DMS 273 (cell line): ENCODE data around the gene EDC4.
"Not testable (repeated sequence)": the region's sequence is repeated elsewhere in the genome, so short reads cannot be mapped to it uniquely, and the experiment has no call there.

Experiments
- DNase-seq: peaks from one replicate; lab custom pipeline; 2025; ENCODE audit not compliant: unreplicated experiment; lab: John Stamatoyannopoulos, UW

Gene EDC4

GRCh38 chr16:67909056-67909742 lies 36.3 kb downstream of the EDC4 start:
- no peak for DNase-seq

DNA sequence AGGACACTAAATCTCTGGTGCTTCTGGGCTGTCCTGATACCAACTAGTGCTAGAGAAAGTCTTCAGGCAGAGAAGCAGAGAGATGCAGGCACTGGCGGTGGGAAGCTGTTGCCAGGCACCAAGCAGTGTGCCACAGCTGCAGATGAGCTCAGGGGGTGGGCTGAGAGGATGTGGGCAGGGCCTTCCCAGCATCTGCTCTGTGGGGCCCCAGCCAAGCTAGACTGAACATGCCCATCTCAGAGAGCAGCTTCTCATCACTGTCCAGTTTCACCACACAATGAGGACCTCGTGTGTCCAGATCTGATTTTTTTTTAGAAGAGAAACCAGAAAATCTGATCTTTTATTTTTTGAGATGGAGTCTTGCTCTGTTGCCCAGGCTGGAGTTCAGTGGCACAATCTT lies 37.3 kb downstream of the EDC4 start:
- peak; percentile 85 for DNase-seq

GRCh38 chr16:67914758-67915495 lies 42.1 kb downstream of the EDC4 start:
- DNase-seq, result no peak

DNA sequence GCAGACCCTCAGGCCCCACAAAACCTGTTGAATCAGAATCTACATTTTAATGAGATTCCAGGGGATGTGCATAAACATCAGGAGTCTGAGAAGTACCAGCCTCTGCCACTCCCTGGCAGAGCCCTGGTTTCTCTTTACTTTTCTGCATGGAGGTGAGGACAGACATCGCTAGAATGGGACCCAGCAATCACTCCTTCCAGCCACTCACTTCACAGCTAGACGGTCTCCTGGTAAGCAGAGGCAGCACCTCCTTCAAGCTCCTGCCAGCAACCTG lies 42.6 kb downstream of the EDC4 start:
- not testable (repeated sequence) for DNase-seq

DNA sequence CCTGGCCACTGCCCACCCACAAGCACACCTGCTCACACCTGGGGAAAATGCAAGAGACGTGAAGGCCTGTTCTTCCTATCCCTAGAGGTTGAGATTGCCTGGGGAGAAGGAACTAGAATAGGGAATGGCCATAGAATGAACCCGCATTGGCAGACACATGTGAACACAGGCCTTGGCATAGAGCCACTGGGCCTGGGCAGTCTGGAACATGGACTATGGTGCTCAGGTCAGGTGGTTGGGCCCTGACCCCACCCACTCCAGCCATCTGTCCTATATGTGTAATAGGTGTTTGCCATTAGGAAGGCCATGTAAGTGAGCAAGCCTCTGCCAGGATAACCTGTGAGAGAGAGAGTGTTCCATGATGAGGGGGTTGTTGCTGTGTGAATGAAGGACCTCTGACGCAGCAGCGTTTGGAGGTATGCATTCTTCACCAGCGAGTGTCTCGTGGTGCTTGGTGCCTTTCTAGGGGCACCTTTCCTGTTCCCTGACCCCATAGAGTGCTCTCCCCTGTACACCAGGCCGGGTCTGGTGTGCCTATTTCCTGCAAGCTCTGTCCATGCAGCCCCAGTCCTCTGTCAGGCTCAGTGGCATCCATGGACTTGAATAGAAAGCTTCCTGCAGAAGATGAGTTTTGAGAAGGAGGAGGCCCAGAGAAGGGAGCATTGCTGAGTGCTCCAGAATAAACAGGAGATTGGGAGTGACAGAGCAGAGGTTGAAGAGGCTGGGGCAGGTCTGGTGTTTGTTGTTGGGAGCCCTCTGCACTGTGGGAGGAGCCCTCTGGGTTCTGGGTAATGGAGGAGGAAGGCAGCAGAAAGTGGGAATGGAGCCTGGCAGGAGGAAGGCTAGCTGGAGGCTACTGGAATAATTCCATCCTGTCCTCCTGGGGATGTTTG lies 43.2 kb downstream of the EDC4 start:
- DNase-seq, result no peak

- peak; percentile 59 for DNase-seq
Observed at GRCh38 chr16:67917140-67917851, 44.4 kb downstream of the EDC4 start.

GRCh38 chr16:67917852-67918236 lies 45.0 kb downstream of the EDC4 start:
- no peak for DNase-seq

GRCh38 chr16:67919622-67920221 lies 46.9 kb downstream of the EDC4 start:
- DNase-seq, result no peak

- DNase-seq, result no peak
Observed at GRCh38 chr16:67922221-67922620, 49.4 kb downstream of the EDC4 start.

- no peak for DNase-seq
Observed at GRCh38 chr16:67922740-67923139, 49.9 kb downstream of the EDC4 start.

DNA sequence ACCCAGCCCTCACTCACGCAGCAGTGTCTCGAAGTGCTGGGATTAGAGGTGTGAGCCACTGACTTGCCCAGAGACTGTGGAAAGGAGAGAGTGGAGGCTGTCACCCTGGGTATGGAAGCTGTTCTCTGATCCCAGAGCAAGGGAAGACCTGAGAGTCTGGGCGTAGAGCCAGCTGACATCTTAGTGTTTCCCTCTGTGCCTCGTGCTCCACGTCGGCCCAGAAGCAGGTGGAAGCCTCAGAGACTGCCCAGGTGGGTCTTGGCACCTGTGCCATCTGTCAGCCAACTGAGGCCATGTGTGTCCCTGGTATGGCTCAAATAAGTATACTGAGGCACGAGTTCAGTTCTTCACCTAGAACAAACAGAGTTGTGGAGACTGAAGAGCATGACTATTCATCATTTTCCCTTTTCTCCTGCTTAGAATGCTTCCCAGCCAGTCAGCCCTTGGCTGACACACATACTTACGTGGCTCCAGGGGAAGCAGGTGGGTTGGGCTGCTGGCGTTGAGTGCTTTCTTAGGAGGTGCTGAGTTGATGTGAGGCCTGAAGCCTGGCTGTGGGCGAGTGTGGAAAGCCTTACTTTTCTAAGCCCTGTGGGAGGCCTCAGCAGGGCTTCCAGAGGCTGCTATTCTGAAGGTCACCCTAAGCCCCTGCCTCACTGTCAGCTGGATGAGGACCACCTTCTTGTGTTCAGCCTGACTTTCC lies 50.7 kb downstream of the EDC4 start:
- DNase-seq, result peak; percentile 40

GRCh38 chr16:67924140-67924906 lies 51.5 kb downstream of the EDC4 start:
- DNase-seq, result no peak

GRCh38 chr16:67926181-67926750 lies 53.4 kb downstream of the EDC4 start:
- DNase-seq, result peak; percentile 85

- DNase-seq, result no peak
Observed at GRCh38 chr16:67927131-67927941, 54.5 kb downstream of the EDC4 start.

DNA sequence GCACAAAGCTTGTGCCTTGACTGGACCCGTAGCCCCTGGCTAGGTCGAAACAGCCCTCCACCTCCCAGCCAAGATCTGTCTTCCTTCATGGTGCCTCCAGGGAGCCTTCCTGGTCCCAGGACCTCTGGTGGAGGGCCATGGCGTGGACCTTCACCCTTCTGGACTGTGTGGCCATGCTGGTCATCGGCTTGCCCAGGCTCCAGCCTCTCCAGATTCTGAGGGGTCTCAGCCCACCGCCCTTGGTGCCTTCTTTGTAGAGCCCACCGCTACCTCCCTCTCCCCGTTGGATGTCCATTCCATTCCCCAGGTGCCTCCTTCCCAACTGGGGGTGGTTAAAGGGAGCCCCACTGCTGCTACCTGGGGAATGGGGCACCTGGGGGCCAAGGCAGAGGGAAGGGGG lies 55.3 kb downstream of the EDC4 start:
- no peak for DNase-seq

- peak; percentile 89 for DNase-seq
Observed at GRCh38 chr16:67928561-67929364, 55.9 kb downstream of the EDC4 start.

- DNase-seq, result no peak
Observed at GRCh38 chr16:67930191-67930590, 57.3 kb downstream of the EDC4 start.
